GM20000 (cell line): Measurements from ENCODE around the gene R3HDM2.
"Not testable (repeated sequence)": the region's sequence is repeated elsewhere in the genome, so short reads cannot be mapped to it uniquely, and the experiment has no call there.

Experiments used
- DNase-seq: peaks from one replicate; pipeline ENCODE4 v3.0.0; 2012; ENCODE audit warnings: low spot score
- CTCF ChIP-seq: IDR thresholded peaks from 2 replicates; pipeline ENCODE4 v1.5.1; 2012; ENCODE audit warnings: mild to moderate bottlenecking, control low read depth; ENCODE audit errors: extremely low read depth, missing control alignments

The R3HDM2 gene

GRCh38 chr12:57330992-57331391 is 99.9 kb downstream of the R3HDM2 start:
- no peak for TF ChIP-seq CTCF
- no peak for DNase-seq

- no peak for DNase-seq
- no peak for TF ChIP-seq CTCF
These were observed 101.6 kb downstream of the R3HDM2 start for GRCh38 chr12:57329219-57329618.

- TF ChIP-seq CTCF = no peak
- no peak for DNase-seq
These were observed 105.4 kb downstream of the R3HDM2 start for GRCh38 chr12:57325395-57325794.

GRCh38 chr12:57323416-57323815 is 107.4 kb downstream of the R3HDM2 start:
- DNase-seq = no peak

GRCh38 chr12:57320639-57321038 is 110.2 kb downstream of the R3HDM2 start:
- no peak for DNase-seq
- TF ChIP-seq CTCF = no peak

More at GRCh38 chr12:57323416-57323815, 107.4 kb downstream of the R3HDM2 start:
- no peak for TF ChIP-seq CTCF

GRCh38 chr12:57319678-57320469 is 111.0 kb downstream of the R3HDM2 start:
- DNase-seq = no peak
- no peak for TF ChIP-seq CTCF

- TF ChIP-seq CTCF = no peak
- no peak for DNase-seq
These were observed 115.2 kb downstream of the R3HDM2 start for GRCh38 chr12:57315681-57316080.

GRCh38 chr12:57312287-57312686 is 118.6 kb downstream of the R3HDM2 start:
- DNase-seq = not testable (repeated sequence)
